Panc1 (cell line): ENCODE results near the gene CERT1.

Experiments used
- CTCF ChIP-seq: fragments of 450-650 bp; IDR thresholded peaks from 2 replicates; pipeline ENCODE4 v1.5.1; 2017; ENCODE audit warnings: mild to moderate bottlenecking
- POLR2AphosphoS5 ChIP-seq: IDR thresholded peaks from 2 replicates; pipeline ENCODE4 v1.6.1; 2012; ENCODE audit warnings: mild to moderate bottlenecking, low read depth, low read length, moderate library complexity
- REST ChIP-seq, 2 experiments: IDR thresholded peaks; 2 replicates each; pipeline ENCODE4 v1.6.1; 2011 to 2012; ENCODE audit warnings: low read depth in 2 of 2, control low read depth in 1 of 2, low read length in 1 of 2, mild to moderate bottlenecking in 1 of 2, moderate library complexity in 1 of 2; ENCODE audit not compliant: insufficient read depth in 1 of 2

GRCh38 chr5:75529185-75529584 is 17.8 kb upstream of the CERT1 start:
- no peak for TF ChIP-seq CTCF
- TF ChIP-seq POLR2AphosphoS5, result no peak
- no peak for TF ChIP-seq REST (IDR thresholded peaks at IDR 0.05; ENCODE audit: insufficient read depth in 1 of 2, low read depth in 2 of 2, low read length in 1 of 2)
